Measurements from ENCODE around the gene CRMP1.

DNA sequence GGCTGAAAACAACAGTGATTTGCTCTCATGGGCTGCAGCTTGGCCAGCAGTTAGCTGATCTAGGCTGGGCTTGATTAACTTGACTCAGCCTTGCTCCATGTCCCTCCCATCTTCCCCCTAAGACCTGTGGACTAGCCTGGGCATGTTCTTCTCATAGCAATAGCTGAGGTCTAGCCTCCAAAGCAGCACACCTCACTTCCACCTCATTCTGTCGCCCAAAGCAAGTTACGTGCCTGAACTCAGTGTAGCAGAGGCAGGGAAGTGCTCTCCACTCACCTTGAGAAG, 119.7 kb downstream of the CRMP1 start:
- TF ChIP-seq, protein P1, sequence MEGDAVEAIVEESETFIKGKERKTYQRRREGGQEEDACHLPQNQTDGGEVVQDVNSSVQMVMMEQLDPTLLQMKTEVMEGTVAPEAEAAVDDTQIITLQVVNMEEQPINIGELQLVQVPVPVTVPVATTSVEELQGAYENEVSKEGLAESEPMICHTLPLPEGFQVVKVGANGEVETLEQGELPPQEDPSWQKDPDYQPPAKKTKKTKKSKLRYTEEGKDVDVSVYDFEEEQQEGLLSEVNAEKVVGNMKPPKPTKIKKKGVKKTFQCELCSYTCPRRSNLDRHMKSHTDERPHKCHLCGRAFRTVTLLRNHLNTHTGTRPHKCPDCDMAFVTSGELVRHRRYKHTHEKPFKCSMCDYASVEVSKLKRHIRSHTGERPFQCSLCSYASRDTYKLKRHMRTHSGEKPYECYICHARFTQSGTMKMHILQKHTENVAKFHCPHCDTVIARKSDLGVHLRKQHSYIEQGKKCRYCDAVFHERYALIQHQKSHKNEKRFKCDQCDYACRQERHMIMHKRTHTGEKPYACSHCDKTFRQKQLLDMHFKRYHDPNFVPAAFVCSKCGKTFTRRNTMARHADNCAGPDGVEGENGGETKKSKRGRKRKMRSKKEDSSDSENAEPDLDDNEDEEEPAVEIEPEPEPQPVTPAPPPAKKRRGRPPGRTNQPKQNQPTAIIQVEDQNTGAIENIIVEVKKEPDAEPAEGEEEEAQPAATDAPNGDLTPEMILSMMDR (IDR thresholded peaks at IDR 0.05), result no peak
- TF ChIP-seq POLR2AphosphoS5 (IDR thresholded peaks at IDR 0.05) (no peak), POLR2A (IDR thresholded peaks at IDR 0.05) (no peak)

All from stomach (tissue), 4 donors.